Suprapubic skin (tissue), 4 donors: ENCODE results near the gene TMEM143. TPM values are rescaled to one million over a fixed set of nuclear protein-coding genes. Genes with fewer than 3 reads are reported as not detected.

ENCODE experiments used
- DNase-seq, 2 donors: peaks; one replicate each; pipeline ENCODE4 v3.0.0-alpha.2; 2019; ENCODE audit warnings: low spot score in 2 of 2
- H3K27ac ChIP-seq: fragments of 200-600 bp; sonication (generic); one replicate; pipeline ENCODE4 v1.5.1; 2019
- H3K27me3 ChIP-seq: fragments of 200-600 bp; sonication (generic); one replicate; pipeline ENCODE4 v1.5.1; 2019
- H3K36me3 ChIP-seq: fragments of 200-600 bp; sonication (generic); one replicate; pipeline ENCODE4 v1.5.1; 2019
- H3K4me1 ChIP-seq: fragments of 200-600 bp; sonication (generic); one replicate; pipeline ENCODE4 v1.5.1; 2019
- H3K4me3 ChIP-seq: fragments of 200-600 bp; sonication (generic); one replicate; pipeline ENCODE4 v1.5.1; 2019; ENCODE audit warnings: mild to moderate bottlenecking
- H3K9me3 ChIP-seq: fragments of 200-600 bp; sonication (generic); one replicate; pipeline ENCODE4 v1.5.1; 2019
- CTCF ChIP-seq, 2 donors: fragments of 200-600 bp in 1 of 2; fragments of 450-650 bp in 1 of 2; sonication (generic) in 1 of 2; IDR thresholded peaks; one replicate each; pipeline ENCODE4 v1.5.1; 2016 to 2019; ENCODE audit warnings: antibody characterized with exemption in 2 of 2, mild to moderate bottlenecking in 1 of 2, moderate library complexity in 1 of 2
- EP300 ChIP-seq: sonication (generic); formaldehyde crosslinking; IDR thresholded peaks from one replicate; pipeline ENCODE4 v1.6.1; 2017; ENCODE audit warnings: antibody characterized with exemption
- POLR2A ChIP-seq, 2 donors: fragments of 450-650 bp; IDR thresholded peaks; one replicate each; pipeline ENCODE4 v1.6.1; 2017; ENCODE audit warnings: antibody characterized with exemption in 2 of 2, mild to moderate bottlenecking in 2 of 2, moderate library complexity in 2 of 2
- POLR2AphosphoS5 ChIP-seq, 3 donors: sonication (generic); formaldehyde crosslinking; IDR thresholded peaks; one replicate each; pipeline ENCODE4 v1.6.1; 2017; ENCODE audit warnings: antibody characterized with exemption in 3 of 3
- WGBS: methylation state at CpG from one replicate; pipeline ENCODE4 v1.1.5; 2018; 5-methylcytosine and 5-hydroxymethylcytosine counted together
- total RNA-seq, 4 donors: library from RNA; depleted of rRNA; stranded (reverse); fragments of >200 nt; gene quantifications; one replicate each; pipeline ENCODE4 v1.1.0, GENCODE V29; 2016

TMEM143 gene
- total RNA-seq, 4 donors from 2014 or later, result 7.8 to 14.7 (median 9.3) TPM

- no peaks in the 10 kb centered on the region for H3K27me3 ChIP-seq
- no peaks in the 10 kb centered on the region for H3K36me3 ChIP-seq
- TF ChIP-seq POLR2A (IDR thresholded peaks at IDR 0.05), result no peak
- TF ChIP-seq POLR2AphosphoS5 (IDR thresholded peaks at IDR 0.05), result peak in 1 of 3 donors; percentile 79
- TF ChIP-seq EP300, result no peak
- TF ChIP-seq CTCF (IDR thresholded peaks at IDR 0.05), result no peak
- peaks cover 12% of the 10 kb centered on the region for H3K4me1 ChIP-seq
- H3K4me3 ChIP-seq, result peak overlapping the region; percentile 59
- WGBS, result 8% methylated on average over 6 of the region's 26 CpGs
- no peaks in the 10 kb centered on the region for H3K9me3 ChIP-seq
- peak overlapping the region; percentile 81 for H3K27ac ChIP-seq
- peak; percentile 95 for DNase-seq
These were observed 832 bp downstream of the TMEM143 start for GRCh38 chr19:48362716-48363499.

GRCh38 chr19:48361912-48362311 is 1.8 kb downstream of the TMEM143 start:
- DNase-seq, result no peak
- Histone ChIP-seq H3K36me3 (no peaks in the 10 kb centered on the region), H3K4me3 (no peak overlapping the region), H3K9me3 (no peaks in the 10 kb centered on the region), H3K27me3 (no peaks in the 10 kb centered on the region), H3K4me1 (peaks cover 12% of the 10 kb centered on the region), H3K27ac (no peak overlapping the region)
- TF ChIP-seq EP300 (no peak), CTCF (IDR thresholded peaks at IDR 0.05) (no peak), POLR2AphosphoS5 (IDR thresholded peaks at IDR 0.05) (no peak), POLR2A (IDR thresholded peaks at IDR 0.05) (no peak)
- WGBS, result 96% methylated on average over 3 of the region's 3 CpGs

- Histone ChIP-seq H3K4me3 (no peak overlapping the region), H3K27me3 (no peaks in the 10 kb centered on the region), H3K27ac (no peak overlapping the region), H3K9me3 (no peaks in the 10 kb centered on the region), H3K4me1 (peaks cover 6% of the 10 kb centered on the region), H3K36me3 (no peaks in the 10 kb centered on the region)
- TF ChIP-seq POLR2A (IDR thresholded peaks at IDR 0.05) (no peak), EP300 (no peak), POLR2AphosphoS5 (IDR thresholded peaks at IDR 0.05) (no peak), CTCF (IDR thresholded peaks at IDR 0.05) (no peak)
- DNase-seq, result no peak
- WGBS, result 94% methylated on average over 5 of the region's 5 CpGs
These were observed 4.6 kb downstream of the TMEM143 start for GRCh38 chr19:48359123-48359522.

GRCh38 chr19:48355365-48355954 is 8.3 kb downstream of the TMEM143 start:
- Histone ChIP-seq H3K9me3 (no peaks in the 10 kb centered on the region), H3K4me3 (no peak overlapping the region), H3K27ac (no peak overlapping the region), H3K27me3 (no peaks in the 10 kb centered on the region), H3K4me1 (no peaks in the 10 kb centered on the region), H3K36me3 (no peaks in the 10 kb centered on the region)
- WGBS, result 86% methylated on average over 11 of the region's 12 CpGs
- TF ChIP-seq POLR2A (IDR thresholded peaks at IDR 0.05), result no peak
- TF ChIP-seq CTCF (IDR thresholded peaks at IDR 0.05), result no peak
- TF ChIP-seq EP300, result no peak
- no peak for TF ChIP-seq POLR2AphosphoS5 (IDR thresholded peaks at IDR 0.05)
- no peak for DNase-seq

- Histone ChIP-seq H3K27me3 (no peaks in the 10 kb centered on the region), H3K4me1 (no peaks in the 10 kb centered on the region), H3K36me3 (no peaks in the 10 kb centered on the region), H3K4me3 (no peak overlapping the region), H3K27ac (no peak overlapping the region), H3K9me3 (no peaks in the 10 kb centered on the region)
- TF ChIP-seq POLR2AphosphoS5 (IDR thresholded peaks at IDR 0.05) (no peak), CTCF (IDR thresholded peaks at IDR 0.05) (no peak)
- no peak for DNase-seq
- WGBS, result 85% methylated on average over 15 of the region's 15 CpGs
These were observed 9.3 kb downstream of the TMEM143 start for GRCh38 chr19:48354332-48354992.
